DOHH2 (cell line): Measurements from ENCODE around the gene CRTC2.

Source experiments
- EZH2phosphoT487 ChIP-seq: fragments of 200-600 bp; sonication (generic); IDR thresholded peaks from 2 replicates; pipeline ENCODE4 v1.6.1; 2017; ENCODE audit warnings: borderline replicate concordance, mild to moderate bottlenecking, antibody characterized with exemption, low read length, moderate library complexity, mixed read lengths
- TF ChIP-seq, protein P1 (sequence below): fragments of 200-600 bp; sonication (generic); IDR thresholded peaks from one replicate; pipeline ENCODE4 v1.5.1; 2014; ENCODE audit warnings: antibody characterized with exemption, mild to moderate bottlenecking, low read depth, low read length; ENCODE audit not compliant: poor library complexity, severe bottlenecking

DNA sequence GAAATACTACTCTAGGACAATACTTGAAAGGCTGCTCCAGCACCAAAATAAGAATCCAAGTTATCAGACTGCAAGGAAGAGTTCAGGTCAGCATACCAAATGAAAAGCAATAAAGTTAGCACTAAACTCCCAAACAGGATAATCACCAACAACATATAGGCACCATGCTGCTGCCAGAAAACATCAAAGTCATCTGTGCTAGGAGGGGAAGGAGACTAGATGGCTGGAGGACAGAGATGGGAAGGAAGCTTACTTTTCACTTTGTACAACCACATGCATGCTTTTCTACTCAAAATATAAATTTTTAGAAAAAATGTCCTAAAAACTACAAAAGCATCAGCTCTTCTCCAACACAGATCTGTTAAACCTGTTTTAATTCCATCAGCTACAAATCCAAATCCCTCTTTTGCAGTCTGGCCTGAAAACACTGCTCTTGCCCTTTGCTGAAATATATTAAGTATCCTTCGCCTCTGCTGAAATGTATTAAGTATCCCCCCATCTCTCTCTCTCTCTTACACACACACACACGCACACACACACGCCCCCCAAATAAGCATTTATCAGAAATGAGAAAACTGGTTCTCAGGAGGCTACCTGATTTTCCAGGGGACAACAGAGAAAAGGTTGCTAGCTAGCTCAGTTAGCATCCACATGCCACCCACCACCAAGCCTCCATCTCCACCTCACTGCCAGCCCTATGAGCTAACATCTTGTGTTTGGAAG lies 37.2 kb downstream of the CRTC2 start:
- TF ChIP-seq, protein P1, sequence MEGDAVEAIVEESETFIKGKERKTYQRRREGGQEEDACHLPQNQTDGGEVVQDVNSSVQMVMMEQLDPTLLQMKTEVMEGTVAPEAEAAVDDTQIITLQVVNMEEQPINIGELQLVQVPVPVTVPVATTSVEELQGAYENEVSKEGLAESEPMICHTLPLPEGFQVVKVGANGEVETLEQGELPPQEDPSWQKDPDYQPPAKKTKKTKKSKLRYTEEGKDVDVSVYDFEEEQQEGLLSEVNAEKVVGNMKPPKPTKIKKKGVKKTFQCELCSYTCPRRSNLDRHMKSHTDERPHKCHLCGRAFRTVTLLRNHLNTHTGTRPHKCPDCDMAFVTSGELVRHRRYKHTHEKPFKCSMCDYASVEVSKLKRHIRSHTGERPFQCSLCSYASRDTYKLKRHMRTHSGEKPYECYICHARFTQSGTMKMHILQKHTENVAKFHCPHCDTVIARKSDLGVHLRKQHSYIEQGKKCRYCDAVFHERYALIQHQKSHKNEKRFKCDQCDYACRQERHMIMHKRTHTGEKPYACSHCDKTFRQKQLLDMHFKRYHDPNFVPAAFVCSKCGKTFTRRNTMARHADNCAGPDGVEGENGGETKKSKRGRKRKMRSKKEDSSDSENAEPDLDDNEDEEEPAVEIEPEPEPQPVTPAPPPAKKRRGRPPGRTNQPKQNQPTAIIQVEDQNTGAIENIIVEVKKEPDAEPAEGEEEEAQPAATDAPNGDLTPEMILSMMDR, result no peak
- no peak for TF ChIP-seq EZH2phosphoT487
